HFF-Myc (cell line): ENCODE results near the gene TSC22D2.

Experiments
- DNase-seq: peaks from one replicate; pipeline ENCODE4 v3.0.0-alpha.2; 2011; ENCODE audit warnings: low read depth; ENCODE audit errors: extremely low read depth
- H3K4me3 ChIP-seq: replicated peaks from 2 replicates; pipeline ENCODE4 v1.5.1; 2011; ENCODE audit warnings: low read depth, mild to moderate bottlenecking, control low read depth, low read length
- CTCF ChIP-seq: IDR thresholded peaks from 2 replicates; pipeline ENCODE4 v1.5.1; 2012; ENCODE audit warnings: mild to moderate bottlenecking, low read depth, low read length, control low read depth; ENCODE audit errors: missing control alignments

Gene TSC22D2

GRCh38 chr3:150411546-150411945 is 3.4 kb downstream of the TSC22D2 start:
- peak overlapping the region; percentile 78 for H3K4me3 ChIP-seq
- no peak for TF ChIP-seq CTCF
- DNase-seq = no peak

- DNase-seq = no peak
Observed at GRCh38 chr3:150411976-150412375, 3.9 kb downstream of the TSC22D2 start.

GRCh38 chr3:150412561-150413231 is 4.6 kb downstream of the TSC22D2 start:
- DNase-seq = no peak
- H3K4me3 ChIP-seq = peak overlapping the region; percentile 78
- no peak for TF ChIP-seq CTCF

More at GRCh38 chr3:150411976-150412375, 3.9 kb downstream of the TSC22D2 start:
- no peak for TF ChIP-seq CTCF
- peak overlapping the region; percentile 78 for H3K4me3 ChIP-seq

GRCh38 chr3:150414258-150414657 is 6.2 kb downstream of the TSC22D2 start:
- H3K4me3 ChIP-seq = peak overlapping the region; percentile 78
- no peak for DNase-seq

GRCh38 chr3:150414959-150415358 is 6.9 kb downstream of the TSC22D2 start:
- no peak for DNase-seq
- TF ChIP-seq CTCF = no peak
- H3K4me3 ChIP-seq = peak overlapping the region; percentile 78

More at GRCh38 chr3:150414258-150414657, 6.2 kb downstream of the TSC22D2 start:
- no peak for TF ChIP-seq CTCF

- no peak for DNase-seq
- TF ChIP-seq CTCF = no peak
- H3K4me3 ChIP-seq = no peak overlapping the region
Observed at GRCh38 chr3:150419076-150419868, 11.2 kb downstream of the TSC22D2 start.
